K562 (cell line): ENCODE results near the gene RERE. TPM values are rescaled to one million over a fixed set of nuclear protein-coding genes. Genes with fewer than 3 reads are reported as not detected.

Source experiments
- ARNT ChIP-seq, 2 experiments: fragments of 450-650 bp; IDR thresholded peaks; 2 replicates each; pipeline ENCODE4 v1.6.1; 2016; ENCODE audit warnings: mild to moderate bottlenecking in 1 of 2
- BRF1 ChIP-seq: IDR thresholded peaks from 3 replicates; pipeline ENCODE4 v1.6.1; 2011; ENCODE audit warnings: borderline replicate concordance, mild to moderate bottlenecking; ENCODE audit not compliant: insufficient read length; ENCODE audit errors: extremely low read depth
- CHCHD3 ChIP-seq: fragments of 250-450 bp; sonication (Bioruptor Pico); IDR thresholded peaks from 2 replicates; pipeline ENCODE4 v2.1.2; 2022; ENCODE audit warnings: mild to moderate bottlenecking
- GABPB1 ChIP-seq: sonication (generic); formaldehyde crosslinking; IDR thresholded peaks from 2 replicates; pipeline ENCODE4 v1.8.0; 2022; ENCODE audit warnings: mild to moderate bottlenecking, missing genetic modification reagents
- IRF2 ChIP-seq: sonication (generic); formaldehyde crosslinking; IDR thresholded peaks from 2 replicates; pipeline ENCODE4 v1.8.1; 2022; ENCODE audit warnings: mild to moderate bottlenecking, missing genetic modification reagents
- MAFF ChIP-seq: IDR thresholded peaks from 2 replicates; pipeline ENCODE4 v1.6.1; 2012; ENCODE audit warnings: low read length, improper control_type of control experiment
- NEUROD1 ChIP-seq: fragments of 150-350 bp; IDR thresholded peaks from 2 replicates; pipeline ENCODE4 v1.6.1; 2014; ENCODE audit warnings: borderline replicate concordance, low read length, low read depth; ENCODE audit not compliant: partially characterized antibody
- NUFIP1 ChIP-seq: fragments of 450-650 bp; IDR thresholded peaks from 2 replicates; pipeline ENCODE4 v1.6.1; 2018; ENCODE audit not compliant: partially characterized antibody
- PHB ChIP-seq: fragments of 250-450 bp; sonication (Bioruptor Pico); IDR thresholded peaks from 2 replicates; pipeline ENCODE4 v1.5.0; 2021
- PML ChIP-seq: IDR thresholded peaks from 2 replicates; pipeline ENCODE4 v1.6.1; 2012; ENCODE audit warnings: low read length, inconsistent platforms
- RAD51 ChIP-seq: fragments of 450-650 bp; IDR thresholded peaks from 2 replicates; pipeline ENCODE4 v1.7.1; 2016; ENCODE audit warnings: low read depth, mild to moderate bottlenecking, borderline replicate concordance
- RBM14 ChIP-seq: fragments of 200-400 bp; formaldehyde crosslinking; IDR thresholded peaks from 2 replicates; pipeline ENCODE4 v1.6.1; 2018; ENCODE audit warnings: low read depth, mild to moderate bottlenecking, low read length, moderate library complexity, borderline replicate concordance; ENCODE audit not compliant: insufficient read depth
- RBM39 ChIP-seq: fragments of 200-400 bp; formaldehyde crosslinking; optimal IDR thresholded peaks from 2 replicates; pipeline ENCODE3; 2018; ENCODE audit warnings: low read depth, low read length
- RERE ChIP-seq: sonication (generic); formaldehyde crosslinking; IDR thresholded peaks from 2 replicates; pipeline ENCODE4 v1.8.0; 2023; ENCODE audit warnings: missing genetic modification reagents, mild to moderate bottlenecking, borderline replicate concordance
- SIRT6 ChIP-seq: IDR thresholded peaks from one replicate; pipeline ENCODE4 v1.6.1; 2012; ENCODE audit warnings: low read depth, mild to moderate bottlenecking, control low read depth, inconsistent platforms, low read length, moderate library complexity
- SMAD2 ChIP-seq: fragments of 150-350 bp; IDR thresholded peaks from 2 replicates; pipeline ENCODE4 v1.6.1; 2014; ENCODE audit warnings: low read depth, mild to moderate bottlenecking, low read length
- SMARCE1 ChIP-seq: fragments of 450-650 bp; IDR thresholded peaks from 2 replicates; pipeline ENCODE4 v1.7.1; 2016; ENCODE audit warnings: mild to moderate bottlenecking
- TAL1 ChIP-seq: fragments of 450-650 bp; IDR thresholded peaks from 2 replicates; pipeline ENCODE4 v1.6.1; 2016; ENCODE audit warnings: mild to moderate bottlenecking
- ZNF316 ChIP-seq: fragments of 450-650 bp; IDR thresholded peaks from 2 replicates; pipeline ENCODE4 v1.6.1; 2016
- ZNF436 ChIP-seq: fragments of 250-450, 450-650 bp; sonication (Bioruptor Pico); formaldehyde crosslinking; IDR thresholded peaks from 2 replicates; pipeline ENCODE4 v1.7.0; 2020; ENCODE audit warnings: mild to moderate bottlenecking
- polyA plus RNA-seq, 8 experiments: library from polyadenylated mRNA; depleted of rRNA in 4 of 8; stranded (reverse) in 5 of 8; unstranded in 3 of 8; fragments of >200 nt; fragmentation: Nextera tagmentation in 2 of 8; fragmentation: Illumina TruSeq in 1 of 8; extraction: Ambion mirVana in 2 of 8; extraction: Trizol in 1 of 8; gene quantifications; 2 replicates each; pipeline versions ENCODE4 v1.2.1 to v1.2.3, GENCODE V29; 2011 to 2014; ENCODE audit warnings: inconsistent platforms in 1 of 8, missing spikeins in 1 of 8
- total RNA-seq, 7 experiments: library from RNA; depleted of rRNA in 6 of 7; stranded (reverse); fragments of >200 nt in 6 of 7; fragmentation: Illumina TruSeq in 2 of 7; extraction: Trizol in 2 of 7; gene quantifications; 2 replicates each; pipeline versions ENCODE4 v1.2.1 to v1.2.3, GENCODE V29; 2011 to 2021; ENCODE audit warnings: low replicate concordance in 1 of 7
- TF ChIP-seq, protein P1 (sequence below): sonication (generic); formaldehyde crosslinking; IDR thresholded peaks from 2 replicates; pipeline ENCODE4 v1.8.1; 2023; ENCODE audit warnings: mild to moderate bottlenecking, missing genetic modification reagents
- TF ChIP-seq, protein P2 (sequence below): IDR thresholded peaks from 2 replicates; pipeline ENCODE4 v1.6.1; 2014; ENCODE audit warnings: antibody characterized with exemption

The RERE gene
- total and polyA plus RNA-seq, 9 of the 15 experiments (the other 6 are each of a cell fraction or from before 2014, with no cell fraction given), result 3.0 to 51.5 (median 13.4) TPM

DNA sequence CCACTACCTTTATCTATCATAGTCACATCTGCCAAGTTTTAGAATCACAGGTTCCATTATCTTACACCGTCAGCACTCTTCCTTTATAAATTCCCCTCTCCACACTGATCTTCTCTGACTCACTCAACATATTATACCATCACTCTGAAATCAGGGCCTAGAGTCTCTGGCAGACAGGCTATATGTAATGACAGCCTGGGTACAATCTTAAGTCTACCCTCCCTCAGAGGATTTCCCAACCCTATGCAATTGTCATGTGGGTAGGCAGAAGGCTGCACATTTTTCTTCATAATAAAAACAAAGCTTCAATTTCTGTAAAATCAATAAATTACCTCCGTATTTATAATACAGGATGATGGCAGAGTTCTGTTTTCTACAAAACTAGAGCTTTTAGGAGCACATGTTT is 138.0 kb downstream of the RERE start (continued):
- TF ChIP-seq IRF2 (CRISPR knock-in tag), result no peak
- TF ChIP-seq ZNF436 (CRISPR knock-in tag), result no peak
- TF ChIP-seq MAFF, result no peak
- no peak for TF ChIP-seq PML
- TF ChIP-seq PHB (CRISPR knock-in tag), result no peak
- TF ChIP-seq RAD51, result no peak
- TF ChIP-seq, protein P1, sequence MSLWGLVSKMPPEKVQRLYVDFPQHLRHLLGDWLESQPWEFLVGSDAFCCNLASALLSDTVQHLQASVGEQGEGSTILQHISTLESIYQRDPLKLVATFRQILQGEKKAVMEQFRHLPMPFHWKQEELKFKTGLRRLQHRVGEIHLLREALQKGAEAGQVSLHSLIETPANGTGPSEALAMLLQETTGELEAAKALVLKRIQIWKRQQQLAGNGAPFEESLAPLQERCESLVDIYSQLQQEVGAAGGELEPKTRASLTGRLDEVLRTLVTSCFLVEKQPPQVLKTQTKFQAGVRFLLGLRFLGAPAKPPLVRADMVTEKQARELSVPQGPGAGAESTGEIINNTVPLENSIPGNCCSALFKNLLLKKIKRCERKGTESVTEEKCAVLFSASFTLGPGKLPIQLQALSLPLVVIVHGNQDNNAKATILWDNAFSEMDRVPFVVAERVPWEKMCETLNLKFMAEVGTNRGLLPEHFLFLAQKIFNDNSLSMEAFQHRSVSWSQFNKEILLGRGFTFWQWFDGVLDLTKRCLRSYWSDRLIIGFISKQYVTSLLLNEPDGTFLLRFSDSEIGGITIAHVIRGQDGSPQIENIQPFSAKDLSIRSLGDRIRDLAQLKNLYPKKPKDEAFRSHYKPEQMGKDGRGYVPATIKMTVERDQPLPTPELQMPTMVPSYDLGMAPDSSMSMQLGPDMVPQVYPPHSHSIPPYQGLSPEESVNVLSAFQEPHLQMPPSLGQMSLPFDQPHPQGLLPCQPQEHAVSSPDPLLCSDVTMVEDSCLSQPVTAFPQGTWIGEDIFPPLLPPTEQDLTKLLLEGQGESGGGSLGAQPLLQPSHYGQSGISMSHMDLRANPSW, result no peak
- TF ChIP-seq, protein P2, sequence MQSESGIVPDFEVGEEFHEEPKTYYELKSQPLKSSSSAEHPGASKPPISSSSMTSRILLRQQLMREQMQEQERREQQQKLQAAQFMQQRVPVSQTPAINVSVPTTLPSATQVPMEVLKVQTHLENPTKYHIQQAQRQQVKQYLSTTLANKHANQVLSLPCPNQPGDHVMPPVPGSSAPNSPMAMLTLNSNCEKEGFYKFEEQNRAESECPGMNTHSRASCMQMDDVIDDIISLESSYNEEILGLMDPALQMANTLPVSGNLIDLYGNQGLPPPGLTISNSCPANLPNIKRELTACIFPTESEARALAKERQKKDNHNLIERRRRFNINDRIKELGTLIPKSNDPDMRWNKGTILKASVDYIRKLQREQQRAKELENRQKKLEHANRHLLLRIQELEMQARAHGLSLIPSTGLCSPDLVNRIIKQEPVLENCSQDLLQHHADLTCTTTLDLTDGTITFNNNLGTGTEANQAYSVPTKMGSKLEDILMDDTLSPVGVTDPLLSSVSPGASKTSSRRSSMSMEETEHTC, result no peak
- TF ChIP-seq NUFIP1, result no peak
- TF ChIP-seq RBM39, result no peak
- no peak for TF ChIP-seq ARNT (IDR thresholded peaks at IDR 0.05)
- no peak for TF ChIP-seq GABPB1
- no peak for TF ChIP-seq RBM14
- TF ChIP-seq CHCHD3 (CRISPR knock-in tag), result no peak
- no peak for TF ChIP-seq RERE (CRISPR knock-in tag)
- no peak for TF ChIP-seq NEUROD1
- TF ChIP-seq ZNF316, result peak; percentile 81
- TF ChIP-seq SMAD2, result no peak
- TF ChIP-seq SIRT6, result no peak
- TF ChIP-seq SMARCE1, result peak; percentile 48; the same call in 1 of the 2 replicates
- peak; percentile 57 for TF ChIP-seq TAL1
- no peak for TF ChIP-seq BRF1
